ENCODE data around the gene MICALL1.

MICALL1 gene

GRCh38 chr22:37926771-37927636 is 20.9 kb downstream of the MICALL1 start:
- no peak for DNase-seq (ENCODE audit: low spot score)
- H3K36me3 ChIP-seq (ENCODE audit: low read depth), result peaks cover 92% of the 10 kb centered on the region
- no peaks in the 10 kb centered on the region for H3K4me1 ChIP-seq (ENCODE audit: insufficient read depth, poor library complexity, severe bottlenecking)
- no peak overlapping the region for H3K4me3 ChIP-seq (ENCODE audit: severe bottlenecking)
- ATAC-seq (ENCODE audit: low read depth), result no peak
- H3K27ac ChIP-seq (ENCODE audit: poor library complexity, severe bottlenecking), result no peak overlapping the region
- TF ChIP-seq CTCF (IDR thresholded peaks at IDR 0.05; ENCODE audit: poor library complexity, severe bottlenecking), result no peak
- H3K27me3 ChIP-seq (ENCODE audit: insufficient read depth, poor library complexity, severe bottlenecking), result no peaks in the 10 kb centered on the region
- no peaks in the 10 kb centered on the region for H3K9me3 ChIP-seq (ENCODE audit: severe bottlenecking)

GRCh38 chr22:37927637-37927936 is 21.5 kb downstream of the MICALL1 start:
- Histone ChIP-seq H3K4me3 (ENCODE audit: severe bottlenecking) (no peak overlapping the region), H3K27ac (ENCODE audit: poor library complexity, severe bottlenecking) (no peak overlapping the region), H3K9me3 (ENCODE audit: severe bottlenecking) (no peaks in the 10 kb centered on the region), H3K36me3 (ENCODE audit: low read depth) (peaks cover 98% of the 10 kb centered on the region), H3K27me3 (ENCODE audit: insufficient read depth, poor library complexity, severe bottlenecking) (no peaks in the 10 kb centered on the region), H3K4me1 (ENCODE audit: insufficient read depth, poor library complexity, severe bottlenecking) (no peaks in the 10 kb centered on the region)
- DNase-seq (ENCODE audit: low spot score) (no peak), ATAC-seq (ENCODE audit: low read depth) (no peak)
- TF ChIP-seq CTCF (IDR thresholded peaks at IDR 0.05; ENCODE audit: poor library complexity, severe bottlenecking), result no peak

GRCh38 chr22:37929390-37929789 is 23.3 kb downstream of the MICALL1 start:
- no peak for ATAC-seq (ENCODE audit: low read depth)

GRCh38 chr22:37930270-37930951 is 24.3 kb downstream of the MICALL1 start:
- H3K4me3 ChIP-seq (ENCODE audit: severe bottlenecking), result no peak overlapping the region
- peak; percentile 47 for TF ChIP-seq CTCF (IDR thresholded peaks at IDR 0.05; ENCODE audit: poor library complexity, severe bottlenecking)
- DNase-seq (ENCODE audit: low spot score), result peak; percentile 47

More at GRCh38 chr22:37929390-37929789, 23.3 kb downstream of the MICALL1 start:
- no peak overlapping the region for H3K27ac ChIP-seq (ENCODE audit: poor library complexity, severe bottlenecking)
- TF ChIP-seq CTCF (IDR thresholded peaks at IDR 0.05; ENCODE audit: poor library complexity, severe bottlenecking), result no peak
- no peaks in the 10 kb centered on the region for H3K27me3 ChIP-seq (ENCODE audit: insufficient read depth, poor library complexity, severe bottlenecking)
- peaks cover 4% of the 10 kb centered on the region for H3K4me1 ChIP-seq (ENCODE audit: insufficient read depth, poor library complexity, severe bottlenecking)
- peaks cover 97% of the 10 kb centered on the region for H3K36me3 ChIP-seq (ENCODE audit: low read depth)
- H3K4me3 ChIP-seq (ENCODE audit: severe bottlenecking), result no peak overlapping the region
- no peaks in the 10 kb centered on the region for H3K9me3 ChIP-seq (ENCODE audit: severe bottlenecking)
- DNase-seq (ENCODE audit: low spot score), result no peak

More at GRCh38 chr22:37930270-37930951, 24.3 kb downstream of the MICALL1 start:
- no peaks in the 10 kb centered on the region for H3K9me3 ChIP-seq (ENCODE audit: severe bottlenecking)
- H3K27me3 ChIP-seq (ENCODE audit: insufficient read depth, poor library complexity, severe bottlenecking), result no peaks in the 10 kb centered on the region
- H3K36me3 ChIP-seq (ENCODE audit: low read depth), result peaks cover 97% of the 10 kb centered on the region
- H3K27ac ChIP-seq (ENCODE audit: poor library complexity, severe bottlenecking), result no peak overlapping the region
- peaks cover 4% of the 10 kb centered on the region for H3K4me1 ChIP-seq (ENCODE audit: insufficient read depth, poor library complexity, severe bottlenecking)
- peak; percentile 15; the same call in 1 of the 3 replicates for ATAC-seq (ENCODE audit: low read depth)
